ENCODE results near the gene STX12. TPM values are rescaled to one million over a fixed set of nuclear protein-coding genes. Genes with fewer than 3 reads are reported as not detected.

STX12 gene
- 9.9 and 10.6 TPM in 2 replicates for total RNA-seq (2021)
- long read RNA-seq, transcript STX12-203 (4 exons, 703 nt), result minor isoform, 5 of 129 reads
- long read RNA-seq, transcript STX12-201 (9 exons, 3,079 nt), result major isoform, 114 of 129 reads
- long read RNA-seq, partial matches to known transcripts, result 2 of 129 reads
- long read RNA-seq, other reads (novel, unspliced or antisense), result 8 of 129 reads

- Histone ChIP-seq H3K23me2 (ENCODE audit: insufficient read length, low read depth, low read length, poor library complexity, severe bottlenecking) (peaks cover 7% of the 10 kb centered on the region), H3K9me3 (ENCODE audit: control insufficient read depth, low read depth, low read length) (no peaks in the 10 kb centered on the region), H3K9ac (ENCODE audit: extremely low read depth, insufficient read length, low read length) (peak within 1 kb of the TSS; percentile 35), H2BK20ac (ENCODE audit: low read depth, low read length, poor library complexity, severe bottlenecking) (no peak within 1 kb of the TSS), H3K4ac (ENCODE audit: low read depth, low read length) (no peak within 1 kb of the TSS), H2BK12ac (ENCODE audit: insufficient read length, low read depth, low read length) (no peak within 1 kb of the TSS), H4K8ac (replicated peaks; ENCODE audit: insufficient read length, low read depth, low read length) (no peak within 1 kb of the TSS), H3K27me3 (ENCODE audit: insufficient read depth, low read length) (no peaks in the 10 kb centered on the region; the same call in 1 of the 2 replicates), H3K4me1 (ENCODE audit: insufficient read depth, low read length) (no peaks in the 10 kb centered on the region), H2AK5ac (ENCODE audit: insufficient read length, low read length) (no peak within 1 kb of the TSS), H2BK120ac (ENCODE audit: low read depth, low read length, poor library complexity, severe bottlenecking) (no peak within 1 kb of the TSS), H4K91ac (ENCODE audit: insufficient read length, low read depth, low read length) (no peak within 1 kb of the TSS), H3K79me2 (ENCODE audit: insufficient read depth, low read length) (no peaks in the 10 kb centered on the region), H3K27ac (ENCODE audit: insufficient read length, low read depth, low read length) (no peak within 1 kb of the TSS), H3K79me1 (ENCODE audit: insufficient read depth, low read depth, low read length, poor library complexity, severe bottlenecking) (no peaks in the 10 kb centered on the region), H3K14ac (ENCODE audit: insufficient read depth, low read length) (no peak within 1 kb of the TSS), H4K20me1 (ENCODE audit: control insufficient read depth, insufficient read depth, insufficient read length) (no peaks in the 10 kb centered on the region), H3K18ac (ENCODE audit: insufficient read length, low read depth, low read length) (no peak within 1 kb of the TSS), H2BK5ac (ENCODE audit: insufficient read length, low read length) (no peak within 1 kb of the TSS), H3K4me2 (ENCODE audit: insufficient read depth, insufficient read length, low read length) (peak within 1 kb of the TSS; percentile 66), H3K23ac (ENCODE audit: insufficient read length, low read depth, low read length) (no peak within 1 kb of the TSS), H4K5ac (ENCODE audit: insufficient read length, low read depth, low read length) (no peak within 1 kb of the TSS), H2AFZ (ENCODE audit: low read length) (no peak within 1 kb of the TSS), H3K56ac (ENCODE audit: insufficient read length, low read depth, low read length) (no peak within 1 kb of the TSS), H3T11ph (ENCODE audit: low read length) (peak within 1 kb of the TSS; percentile 1), H2BK15ac (ENCODE audit: low read depth, low read length) (no peak within 1 kb of the TSS)
- Mint-ChIP-seq H3K4me3 (peak within 1 kb of the TSS; percentile 88 to 92), H3K9me3 (no peaks in the 10 kb centered on the region; a peak in 1 of 5 replicates), H3K27ac (peak within 1 kb of the TSS in 2 of 3 experiments; percentile 85 to 93; a peak in 6 of 7 replicates), H3K4me1 (peaks cover 9 to 13% of the 10 kb centered on the region in 2 experiments), H3K27me3 (ENCODE audit: low read depth) (no peaks in the 10 kb centered on the region), H3K36me3 (ENCODE audit: insufficient read depth in 1 of 3, low read depth in 3 of 3) (no peaks in the 10 kb centered on the region; a peak in 1 of 7 replicates)
- no CpG with 5 or more reads among the region's 58 CpGs for WGBS (ENCODE audit: extremely low coverage, insufficient read length, low lambda C conversion rate)
- TF ChIP-seq CTCF (conservative IDR thresholded peaks at IDR 0.05), result no peak
- DNase-seq, result peak; percentile 99
Observed at GRCh38 chr1:27772932-27773825, at the start of gene STX12. TSS of gene STX12 (plus strand) at chr1:27773219. CDS start at chr1:27773308, 89 bp downstream.
